Measurements from ENCODE around the gene RNF224. TPM values are rescaled to one million over a fixed set of nuclear protein-coding genes. Genes with fewer than 3 reads are reported as not detected.

RNF224 gene
- total and polyA plus RNA-seq, 2 experiments from 2014 or later, result 0.63 TPM; not detected in 1

GRCh38 chr9:137275203-137275587 lies 47.9 kb downstream of the RNF224 start:
- Histone ChIP-seq H3F3A (replicated peaks; ENCODE audit: low read depth) (0 out of 2 replicates have a peak, but pooled peaks cover 13% of the 10 kb centered on the region), H3K27me3 (ENCODE audit: insufficient read depth) (0 out of 2 replicates have a peak, but pooled peaks cover 3% of the 10 kb centered on the region), H3K9me2 (ENCODE audit: insufficient read depth) (no peaks in the 10 kb centered on the region), H3K79me2 (replicated peaks; ENCODE audit: insufficient read depth) (no peaks in the 10 kb centered on the region), H2AFZ (no peak overlapping the region), H3K4me2 (no peak overlapping the region), H3K27ac (ENCODE audit: low read depth) (no peak overlapping the region), H3K36me3 (ENCODE audit: insufficient read depth) (no peaks in the 10 kb centered on the region), H4K20me1 (replicated peaks; ENCODE audit: insufficient read depth) (no peaks in the 10 kb centered on the region), H3K4me3 (no peak overlapping the region), H3K4me1 (ENCODE audit: insufficient read depth) (peaks cover 12% of the 10 kb centered on the region)
- Mint-ChIP-seq H3K36me3 (ENCODE audit: low read depth) (peaks cover 9% of the 10 kb centered on the region), H3K9me3 (no peaks in the 10 kb centered on the region; the same call in 2 of the 3 replicates), H3K4me1 (peaks cover 36% of the 10 kb centered on the region), H3K4me3 (no peak overlapping the region; the same call in 2 of the 3 replicates), H3K27me3 (ENCODE audit: insufficient read depth, low read depth, poor library complexity) (peaks cover 28% of the 10 kb centered on the region), H3K27ac (peak overlapping the region; percentile 86)
- no peak for TF ChIP-seq ZNF331 (CRISPR knock-in tag; IDR thresholded peaks at IDR 0.05; ENCODE audit: low read depth)
- no peak for TF ChIP-seq EZH2phosphoT487 (IDR thresholded peaks at IDR 0.05; ENCODE audit: unreplicated experiment)
- TF ChIP-seq ZNF114 (CRISPR knock-in tag; IDR thresholded peaks at IDR 0.05), result no peak
- DNase-seq (ENCODE audit: low spot score) (no peak), ATAC-seq (no peak)

GRCh38 chr9:137275588-137276472 lies 48.5 kb downstream of the RNF224 start:
- peaks cover 30% of the 10 kb centered on the region for H3K27me3 Mint-ChIP-seq (ENCODE audit: insufficient read depth, low read depth, poor library complexity)
- H3K36me3 Mint-ChIP-seq (ENCODE audit: low read depth), result peaks cover 9% of the 10 kb centered on the region
- no peaks in the 10 kb centered on the region for H3K9me2 ChIP-seq (ENCODE audit: insufficient read depth)
- H2AFZ ChIP-seq, result no peak overlapping the region
- H3K4me3 ChIP-seq, result no peak overlapping the region
- DNase-seq (ENCODE audit: low spot score), result no peak
- H3F3A ChIP-seq (replicated peaks; ENCODE audit: low read depth), result 0 out of 2 replicates have a peak, but pooled peaks cover 13% of the 10 kb centered on the region
- peaks cover 12% of the 10 kb centered on the region for H3K4me1 ChIP-seq (ENCODE audit: insufficient read depth)
- no peak for ATAC-seq
- H3K27ac Mint-ChIP-seq, result peak overlapping the region; percentile 86
- peak overlapping the region; percentile 88 for H3K4me2 ChIP-seq
- H3K27me3 ChIP-seq (ENCODE audit: insufficient read depth), result 0 out of 2 replicates have a peak, but pooled peaks cover 3% of the 10 kb centered on the region
- peak overlapping the region; percentile 74; the same call in 1 of the 2 replicates for H3K27ac ChIP-seq (ENCODE audit: low read depth)
- no peaks in the 10 kb centered on the region for H4K20me1 ChIP-seq (replicated peaks; ENCODE audit: insufficient read depth)
- H3K79me2 ChIP-seq (replicated peaks; ENCODE audit: insufficient read depth), result no peaks in the 10 kb centered on the region
- H3K9me3 Mint-ChIP-seq, result no peaks in the 10 kb centered on the region; the same call in 2 of the 3 replicates
- peaks cover 36% of the 10 kb centered on the region for H3K4me1 Mint-ChIP-seq
- H3K4me3 Mint-ChIP-seq, result no peak overlapping the region; the same call in 2 of the 3 replicates
- no peaks in the 10 kb centered on the region for H3K36me3 ChIP-seq (ENCODE audit: insufficient read depth)
- TF ChIP-seq ZNF114 (CRISPR knock-in tag; IDR thresholded peaks at IDR 0.05) (no peak), STAT1 (IDR thresholded peaks at IDR 0.05; ENCODE audit: unreplicated experiment) (no peak), POLR2AphosphoS5 (IDR thresholded peaks at IDR 0.05; ENCODE audit: low read depth) (no peak), ZNF331 (CRISPR knock-in tag; IDR thresholded peaks at IDR 0.05; ENCODE audit: low read depth) (no peak), JUNB (IDR thresholded peaks at IDR 0.05; ENCODE audit: unreplicated experiment) (no peak), EZH2 (IDR thresholded peaks at IDR 0.05; ENCODE audit: low read depth, unreplicated experiment) (no peak), EZH2phosphoT487 (IDR thresholded peaks at IDR 0.05; ENCODE audit: unreplicated experiment) (no peak)
- TF ChIP-seq, protein P1, sequence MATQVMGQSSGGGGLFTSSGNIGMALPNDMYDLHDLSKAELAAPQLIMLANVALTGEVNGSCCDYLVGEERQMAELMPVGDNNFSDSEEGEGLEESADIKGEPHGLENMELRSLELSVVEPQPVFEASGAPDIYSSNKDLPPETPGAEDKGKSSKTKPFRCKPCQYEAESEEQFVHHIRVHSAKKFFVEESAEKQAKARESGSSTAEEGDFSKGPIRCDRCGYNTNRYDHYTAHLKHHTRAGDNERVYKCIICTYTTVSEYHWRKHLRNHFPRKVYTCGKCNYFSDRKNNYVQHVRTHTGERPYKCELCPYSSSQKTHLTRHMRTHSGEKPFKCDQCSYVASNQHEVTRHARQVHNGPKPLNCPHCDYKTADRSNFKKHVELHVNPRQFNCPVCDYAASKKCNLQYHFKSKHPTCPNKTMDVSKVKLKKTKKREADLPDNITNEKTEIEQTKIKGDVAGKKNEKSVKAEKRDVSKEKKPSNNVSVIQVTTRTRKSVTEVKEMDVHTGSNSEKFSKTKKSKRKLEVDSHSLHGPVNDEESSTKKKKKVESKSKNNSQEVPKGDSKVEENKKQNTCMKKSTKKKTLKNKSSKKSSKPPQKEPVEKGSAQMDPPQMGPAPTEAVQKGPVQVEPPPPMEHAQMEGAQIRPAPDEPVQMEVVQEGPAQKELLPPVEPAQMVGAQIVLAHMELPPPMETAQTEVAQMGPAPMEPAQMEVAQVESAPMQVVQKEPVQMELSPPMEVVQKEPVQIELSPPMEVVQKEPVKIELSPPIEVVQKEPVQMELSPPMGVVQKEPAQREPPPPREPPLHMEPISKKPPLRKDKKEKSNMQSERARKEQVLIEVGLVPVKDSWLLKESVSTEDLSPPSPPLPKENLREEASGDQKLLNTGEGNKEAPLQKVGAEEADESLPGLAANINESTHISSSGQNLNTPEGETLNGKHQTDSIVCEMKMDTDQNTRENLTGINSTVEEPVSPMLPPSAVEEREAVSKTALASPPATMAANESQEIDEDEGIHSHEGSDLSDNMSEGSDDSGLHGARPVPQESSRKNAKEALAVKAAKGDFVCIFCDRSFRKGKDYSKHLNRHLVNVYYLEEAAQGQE (IDR thresholded peaks at IDR 0.05; ENCODE audit: unreplicated experiment), result no peak
- TF ChIP-seq, protein P2, sequence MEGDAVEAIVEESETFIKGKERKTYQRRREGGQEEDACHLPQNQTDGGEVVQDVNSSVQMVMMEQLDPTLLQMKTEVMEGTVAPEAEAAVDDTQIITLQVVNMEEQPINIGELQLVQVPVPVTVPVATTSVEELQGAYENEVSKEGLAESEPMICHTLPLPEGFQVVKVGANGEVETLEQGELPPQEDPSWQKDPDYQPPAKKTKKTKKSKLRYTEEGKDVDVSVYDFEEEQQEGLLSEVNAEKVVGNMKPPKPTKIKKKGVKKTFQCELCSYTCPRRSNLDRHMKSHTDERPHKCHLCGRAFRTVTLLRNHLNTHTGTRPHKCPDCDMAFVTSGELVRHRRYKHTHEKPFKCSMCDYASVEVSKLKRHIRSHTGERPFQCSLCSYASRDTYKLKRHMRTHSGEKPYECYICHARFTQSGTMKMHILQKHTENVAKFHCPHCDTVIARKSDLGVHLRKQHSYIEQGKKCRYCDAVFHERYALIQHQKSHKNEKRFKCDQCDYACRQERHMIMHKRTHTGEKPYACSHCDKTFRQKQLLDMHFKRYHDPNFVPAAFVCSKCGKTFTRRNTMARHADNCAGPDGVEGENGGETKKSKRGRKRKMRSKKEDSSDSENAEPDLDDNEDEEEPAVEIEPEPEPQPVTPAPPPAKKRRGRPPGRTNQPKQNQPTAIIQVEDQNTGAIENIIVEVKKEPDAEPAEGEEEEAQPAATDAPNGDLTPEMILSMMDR (conservative IDR thresholded peaks at IDR 0.05; ENCODE audit: low read depth in 2 of 2), result no peak
